ENCODE data around the gene STN1.
A peak's percentile ranks its signal among the peaks of the same experiment; 100 is the strongest.
"Not testable (repeated sequence)": the region's sequence is repeated elsewhere in the genome, so short reads cannot be mapped to it uniquely, and the experiment has no call there.

The STN1 gene

GRCh38 chr10:103858360-103858759, 59.6 kb downstream of the STN1 start:
- DNase-seq = no peak

GRCh38 chr10:103856797-103857170, 61.2 kb downstream of the STN1 start:
- no peak for DNase-seq

- no peak for DNase-seq
Observed at GRCh38 chr10:103855852-103856796, 61.9 kb downstream of the STN1 start.

GRCh38 chr10:103855424-103855823, 62.6 kb downstream of the STN1 start, which contains the start of gene SH3PXD2A:
TSS of gene SH3PXD2A (minus strand) at chr10:103855576. CDS start at chr10:103855266, 310 bp downstream.
- peak; percentile 7 to 11 for DNase-seq

- DNase-seq = peak; percentile 23 to 28
Observed at GRCh38 chr10:103854686-103855391, 63.1 kb downstream of the STN1 start.

- no peak for DNase-seq
Observed at GRCh38 chr10:103854265-103854685, 63.7 kb downstream of the STN1 start.

GRCh38 chr10:103853428-103854264, 64.3 kb downstream of the STN1 start:
- no peak for DNase-seq

GRCh38 chr10:103852856-103853255, 65.1 kb downstream of the STN1 start:
- no peak for DNase-seq

GRCh38 chr10:103852189-103852711, 65.7 kb downstream of the STN1 start:
- no peak for DNase-seq

- DNase-seq = no peak
Observed at GRCh38 chr10:103851261-103851660, 66.7 kb downstream of the STN1 start.

- DNase-seq = no peak
Observed at GRCh38 chr10:103850572-103850895, 67.5 kb downstream of the STN1 start.

- no peak for DNase-seq
Observed at GRCh38 chr10:103849880-103850571, 68.0 kb downstream of the STN1 start.

- DNase-seq = no peak
Observed at GRCh38 chr10:103849212-103849877, 68.6 kb downstream of the STN1 start.

- DNase-seq = no peak
Observed at GRCh38 chr10:103847909-103848468, 70.0 kb downstream of the STN1 start.

- no peak for DNase-seq
Observed at GRCh38 chr10:103847346-103847745, 70.6 kb downstream of the STN1 start.

- peak; percentile 20 to 23 for DNase-seq
Observed at GRCh38 chr10:103845972-103846371, 72.0 kb downstream of the STN1 start.

GRCh38 chr10:103845346-103845745, 72.6 kb downstream of the STN1 start:
- not testable (repeated sequence) for DNase-seq

- DNase-seq = no peak
Observed at GRCh38 chr10:103843854-103844570, 74.0 kb downstream of the STN1 start.

- no peak for DNase-seq
Observed at GRCh38 chr10:103843045-103843444, 74.9 kb downstream of the STN1 start.

GRCh38 chr10:103842605-103843004, 75.4 kb downstream of the STN1 start:
- no peak for DNase-seq

GRCh38 chr10:103841519-103841918, 76.5 kb downstream of the STN1 start:
- no peak for DNase-seq

All from activated CD4-positive, alpha-beta T cell treated with anti-CD3 and anti-CD28 coated beads for 4 hours (primary cell).